ENCODE results near the gene KCND3. TPM values are rescaled to one million over a fixed set of nuclear protein-coding genes. Genes with fewer than 3 reads are reported as not detected.

KCND3 gene
- total RNA-seq, 4 donors from 2014 or later = 6.9 to 11.7 (median 9.5) TPM

GRCh38 chr1:111758373-111758772, 231.1 kb downstream of the KCND3 start:
- no peak for TF ChIP-seq CTCF (IDR thresholded peaks at IDR 0.05)
- DNase-seq (ENCODE audit: low spot score) (no peak), ATAC-seq (ENCODE audit: low FRiP score) (no peak)

- DNase-seq (ENCODE audit: low spot score) (no peak), ATAC-seq (ENCODE audit: low FRiP score) (peak; percentile 40)
- TF ChIP-seq CTCF (IDR thresholded peaks at IDR 0.05) = no peak
Observed at GRCh38 chr1:111756124-111756513, 233.3 kb downstream of the KCND3 start.

GRCh38 chr1:111755331-111756123, 233.9 kb downstream of the KCND3 start, which contains the start of gene DDX20:
DDX20 (plus strand) TSS chr1:111755901; CDS start chr1:111755925, 24 bp downstream.
- ATAC-seq (ENCODE audit: low FRiP score) (peak; percentile 99), DNase-seq (ENCODE audit: low spot score) (peak; percentile 80)
- peak in 2 of 3 donors; percentile 35 to 91 for TF ChIP-seq CTCF (IDR thresholded peaks at IDR 0.05)

- ATAC-seq (ENCODE audit: low FRiP score) (peak; percentile 20), DNase-seq (ENCODE audit: low spot score) (no peak)
- TF ChIP-seq CTCF (IDR thresholded peaks at IDR 0.05) = no peak
Observed at GRCh38 chr1:111754984-111755330, 234.5 kb downstream of the KCND3 start.

GRCh38 chr1:111751906-111752575, 237.4 kb downstream of the KCND3 start:
- TF ChIP-seq CTCF (IDR thresholded peaks at IDR 0.05) = no peak

GRCh38 chr1:111750856-111751255, 238.6 kb downstream of the KCND3 start:
- ATAC-seq (ENCODE audit: low FRiP score) (no peak), DNase-seq (ENCODE audit: low spot score) (no peak)
- no peak for TF ChIP-seq CTCF (IDR thresholded peaks at IDR 0.05)

More at GRCh38 chr1:111751906-111752575, 237.4 kb downstream of the KCND3 start:
- DNase-seq (ENCODE audit: low spot score) (no peak), ATAC-seq (ENCODE audit: low FRiP score) (no peak)

Measured in omental fat pad (tissue), 4 donors.